ENCODE results near the gene CARS1.

The CARS1 gene

DNA sequence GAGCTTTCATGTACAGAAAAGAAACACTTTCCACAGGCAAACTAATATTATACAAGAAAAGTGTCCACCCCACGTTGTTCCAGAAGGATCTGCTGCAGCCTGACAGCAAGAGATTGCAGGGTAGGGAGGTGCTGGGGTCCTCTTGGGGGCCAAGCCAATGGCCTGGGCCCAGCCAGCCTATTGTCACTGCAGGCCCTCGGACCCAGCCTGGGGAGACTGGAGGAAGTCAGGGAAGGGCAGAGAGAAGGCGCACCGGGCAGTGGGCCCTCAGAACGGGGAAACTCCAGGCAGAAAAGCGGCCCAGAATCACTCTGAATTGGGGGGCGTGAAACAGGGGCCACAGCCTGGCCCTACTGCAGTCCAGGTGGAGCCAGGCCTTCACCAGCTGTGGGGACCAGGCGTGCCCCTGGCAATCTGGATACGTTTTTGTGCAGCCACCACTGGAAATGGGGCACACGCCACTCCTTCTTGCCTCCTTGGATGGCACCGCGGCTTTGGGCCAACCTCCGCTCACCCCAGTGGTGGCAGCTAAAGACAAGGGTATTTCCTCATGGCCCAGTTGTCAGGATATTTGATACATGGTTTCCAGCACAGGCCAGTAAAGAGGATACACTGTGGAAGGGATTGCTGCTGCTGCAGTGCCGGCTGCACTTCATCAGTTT lies 61.2 kb downstream of the CARS1 start:
- in situ Hi-C loops (cut with HindIII; ENCODE audit: low sequenced_read_pairs): no loop called here

DNA sequence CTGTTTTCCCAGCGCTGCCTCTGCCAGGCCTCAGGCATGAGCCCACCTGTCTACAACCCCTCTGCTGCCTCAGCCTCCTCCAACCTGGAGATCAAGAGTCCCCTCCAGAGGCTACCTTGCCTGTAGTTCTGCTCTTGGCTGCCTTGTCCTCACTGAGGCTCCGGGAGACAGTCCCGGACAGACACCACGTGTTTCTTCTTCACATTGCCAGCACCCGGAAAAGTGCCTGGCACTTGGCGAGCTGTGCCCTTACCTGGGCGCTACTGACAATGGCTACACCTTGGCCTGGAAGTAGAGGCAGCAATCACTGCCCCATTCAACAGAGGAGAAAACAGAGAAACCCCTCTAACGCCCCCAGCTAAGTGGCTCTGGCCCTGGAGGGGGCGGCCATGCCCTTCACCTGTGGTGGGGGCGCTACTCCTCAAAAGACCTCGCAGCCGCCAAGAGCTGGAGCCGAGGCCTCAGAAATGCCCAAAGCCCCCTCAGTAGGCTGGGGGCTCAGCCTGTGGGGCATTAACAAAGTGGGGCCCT lies 62.1 kb downstream of the CARS1 start:
- in situ Hi-C loops (cut with HindIII; ENCODE audit: low sequenced_read_pairs): no loop called here

DNA sequence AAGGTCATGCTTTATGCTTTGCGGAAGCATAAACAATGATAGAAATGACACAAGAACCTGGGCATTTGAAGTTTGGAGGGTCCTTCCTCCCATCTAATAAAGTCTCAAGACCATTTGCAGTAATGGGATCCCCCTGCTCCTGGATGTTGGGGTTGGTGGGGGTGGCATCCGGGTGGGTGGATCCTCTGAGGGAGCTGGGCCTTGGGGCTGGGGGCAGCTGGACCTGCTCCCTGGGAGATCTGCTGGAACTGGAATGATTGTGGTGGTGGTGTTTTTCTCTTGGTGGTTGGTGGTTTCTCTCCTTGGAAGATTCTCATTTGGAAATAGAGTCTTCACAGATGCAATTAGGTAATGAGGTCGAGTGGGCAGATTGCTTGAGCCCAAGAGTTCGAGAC lies 62.9 kb downstream of the CARS1 start:
- in situ Hi-C loops (cut with HindIII; ENCODE audit: low sequenced_read_pairs): loop anchor here (5.0 kb wide), 1 partner anchor 42 kb away; no protein-coding TSS in a partner anchor

GRCh38 chr11:2992997-2993325 lies 64.3 kb downstream of the CARS1 start:
- in situ Hi-C loops (cut with HindIII; ENCODE audit: low sequenced_read_pairs): loop anchor here (5.0 kb wide), 1 partner anchor 41 kb away; no protein-coding TSS in a partner anchor

DNA sequence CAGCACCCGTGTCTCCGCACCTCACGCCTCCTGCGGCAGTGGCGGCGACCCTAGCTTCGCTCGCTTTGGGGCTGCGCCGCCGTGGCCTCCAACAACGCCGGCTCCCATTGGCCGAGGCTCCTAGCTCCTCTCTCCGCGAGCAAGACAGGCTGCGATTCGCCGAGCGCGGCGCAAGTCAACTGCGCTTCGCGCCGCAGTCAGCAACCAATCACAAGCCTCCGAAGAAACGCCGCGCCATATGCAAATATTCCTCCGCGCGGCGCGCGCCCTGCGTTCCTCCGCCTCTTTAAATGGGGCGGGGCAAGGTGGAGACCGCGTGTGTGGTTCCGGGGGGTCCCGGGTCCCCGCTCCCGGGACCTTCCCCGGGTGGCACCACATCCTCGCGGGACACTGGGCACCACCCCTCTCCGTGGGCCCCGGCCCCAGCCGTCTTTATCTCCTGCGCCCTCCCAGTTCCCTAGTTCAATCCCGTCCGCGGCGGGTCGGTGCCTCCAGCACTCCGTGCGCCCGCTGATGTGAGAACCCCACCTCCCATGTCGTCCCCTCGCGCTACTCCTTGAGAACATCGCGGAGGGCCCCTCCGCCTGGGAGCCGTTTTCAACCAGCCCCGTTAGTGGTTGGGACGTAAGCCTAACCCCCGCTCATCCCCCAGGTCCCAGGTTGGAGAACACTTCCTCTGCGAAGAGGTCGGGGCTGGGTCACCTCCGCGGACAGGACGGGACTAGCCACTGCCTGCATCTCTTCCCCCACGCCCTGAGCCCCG lies 64.8 kb downstream of the CARS1 start, which contains the start of gene NAP1L4:
TSS of gene NAP1L4 (minus strand) at position 96 of the 763 bp plus-strand sequence. CDS start 13,109 bp downstream, outside the sequence.
- in situ Hi-C loops (cut with HindIII; ENCODE audit: low sequenced_read_pairs): loop anchor here (5.0 kb wide), 1 partner anchor 40 kb away; no protein-coding TSS in a partner anchor

- in situ Hi-C loops (cut with HindIII; ENCODE audit: low sequenced_read_pairs): loop anchor here (5.0 kb wide), 1 partner anchor 39 kb away; no protein-coding TSS in a partner anchor
These were observed 65.6 kb downstream of the CARS1 start for GRCh38 chr11:2991452-2992233.

GRCh38 chr11:2990617-2991451 lies 66.4 kb downstream of the CARS1 start:
- in situ Hi-C loops (cut with HindIII; ENCODE audit: low sequenced_read_pairs): loop anchor here (5.0 kb wide), 1 partner anchor 39 kb away; no protein-coding TSS in a partner anchor

- in situ Hi-C loops (cut with HindIII; ENCODE audit: low sequenced_read_pairs): no loop called here
These were observed 67.7 kb downstream of the CARS1 start for GRCh38 chr11:2989551-2989950.

DNA sequence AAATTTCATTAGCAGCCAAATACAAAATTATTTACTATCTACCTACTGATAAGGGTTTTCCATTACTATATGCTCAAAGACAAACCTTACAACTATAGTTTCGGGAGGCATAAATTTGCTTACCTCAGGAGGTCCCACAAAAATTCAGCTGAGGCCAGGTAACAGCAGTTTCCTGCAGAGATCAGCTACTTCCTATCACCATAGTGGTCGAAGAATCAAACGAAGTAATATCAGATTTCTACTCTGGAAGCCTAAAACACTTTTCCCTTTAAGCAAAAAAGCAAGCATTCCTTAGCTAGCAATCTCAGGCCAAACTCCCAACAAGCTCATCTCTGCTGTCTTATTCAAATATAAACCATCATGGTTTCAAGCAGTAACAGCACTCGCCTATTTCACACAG lies 68.2 kb downstream of the CARS1 start:
- in situ Hi-C loops (cut with HindIII; ENCODE audit: low sequenced_read_pairs): no loop called here

DNA sequence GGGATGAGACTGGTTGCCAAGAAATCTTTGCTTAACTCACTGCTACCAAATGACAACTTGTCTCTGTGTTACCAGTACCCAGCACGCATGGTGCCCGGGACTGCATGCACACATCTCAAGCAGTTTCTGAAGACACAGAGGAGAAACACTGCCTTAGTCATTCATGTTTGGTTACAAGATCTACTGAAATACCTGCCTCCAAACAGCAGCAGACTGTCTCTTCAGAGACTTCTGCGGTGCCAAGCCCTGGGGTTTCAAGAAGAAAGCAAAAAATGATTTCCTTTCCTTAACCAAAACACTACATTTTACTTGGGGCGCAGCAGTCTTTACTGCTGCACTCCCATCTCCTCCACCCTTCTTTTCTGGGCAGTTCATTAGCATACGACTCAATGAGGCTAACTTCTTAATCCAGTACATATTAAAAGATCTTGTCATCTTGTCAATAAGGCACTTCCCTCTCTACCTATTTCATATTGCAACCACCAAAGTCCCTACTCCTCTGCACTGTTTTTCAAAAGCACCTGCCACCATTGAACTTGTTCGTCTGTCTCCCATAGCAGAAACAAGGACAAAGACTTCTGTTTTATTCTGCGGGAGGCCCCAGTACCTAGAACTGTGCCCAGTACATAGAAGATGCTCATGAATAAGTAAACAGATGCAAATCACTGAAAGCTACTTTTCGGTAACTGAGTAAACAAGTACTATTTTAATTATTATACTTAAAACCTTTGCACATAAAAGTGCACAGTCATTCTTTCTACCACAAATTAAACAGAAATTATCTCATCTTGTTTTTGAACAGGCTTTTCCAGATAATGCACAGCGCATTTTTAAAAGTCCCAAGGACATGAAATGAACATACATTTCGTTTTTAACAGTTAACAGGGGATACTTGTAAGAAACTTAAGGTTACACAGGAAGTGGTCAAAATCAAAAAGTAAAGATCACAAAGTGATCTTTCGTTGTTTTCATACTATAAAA lies 69.1 kb downstream of the CARS1 start:
- in situ Hi-C loops (cut with HindIII; ENCODE audit: low sequenced_read_pairs): no loop called here

DNA sequence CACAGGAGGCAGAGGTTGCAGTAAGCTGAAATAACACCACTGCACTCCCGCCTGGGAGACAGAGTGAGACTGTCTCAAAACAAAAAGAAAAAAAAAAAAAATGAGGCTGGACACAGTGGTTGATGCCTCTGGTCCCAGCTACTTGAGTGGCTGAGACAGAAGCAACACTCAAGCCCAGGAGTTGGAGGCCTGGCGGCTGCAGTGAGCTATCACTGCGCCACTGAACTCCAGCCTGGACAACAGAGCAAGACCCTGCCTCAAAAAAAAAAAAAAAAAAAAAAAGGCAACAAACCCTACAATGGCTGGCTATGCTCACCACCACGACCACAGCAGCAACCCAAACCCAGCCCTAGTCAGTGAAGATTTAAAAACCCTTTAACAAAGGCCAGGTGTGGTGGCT lies 73.3 kb downstream of the CARS1 start:
- in situ Hi-C loops (cut with HindIII; ENCODE audit: low sequenced_read_pairs): no loop called here

DNA sequence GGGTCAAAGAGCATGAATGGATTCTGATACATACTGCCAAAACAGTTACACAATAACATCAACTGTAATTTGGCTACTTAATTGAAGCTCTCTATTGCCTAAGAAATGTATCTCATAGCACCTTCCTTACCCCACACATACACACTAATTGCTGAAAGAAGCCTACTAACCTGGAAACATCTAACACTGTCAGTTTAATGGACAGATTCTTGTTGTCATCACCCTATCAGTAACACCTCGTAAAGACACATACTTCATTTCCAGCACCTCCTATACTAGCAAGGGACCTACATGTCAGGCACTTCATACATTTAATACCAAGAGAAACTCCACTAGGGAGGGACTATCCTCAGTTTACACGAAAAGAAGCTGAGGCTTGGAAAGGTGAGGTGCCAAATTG lies 75.0 kb downstream of the CARS1 start:
- in situ Hi-C loops (cut with HindIII; ENCODE audit: low sequenced_read_pairs): no loop called here

DNA sequence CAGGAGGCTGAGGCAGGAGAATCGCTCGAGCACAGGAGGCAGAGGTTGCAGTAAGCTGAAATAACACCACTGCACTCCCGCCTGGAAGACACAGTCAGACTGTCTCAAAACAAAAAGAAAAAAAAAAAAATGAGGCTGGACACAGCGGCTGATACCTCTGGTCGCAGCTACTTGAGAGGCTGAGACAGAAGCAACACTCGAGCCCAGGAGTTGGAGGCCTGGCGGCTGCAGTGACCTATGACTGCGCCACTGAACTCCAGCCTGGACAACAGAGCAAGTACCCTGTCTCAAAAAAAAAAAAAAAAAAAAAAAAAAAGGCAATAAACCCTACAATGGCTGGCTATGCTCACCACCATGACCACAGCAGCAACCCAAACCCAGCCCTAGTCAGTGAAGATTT lies 76.1 kb downstream of the CARS1 start:
- in situ Hi-C loops (cut with HindIII; ENCODE audit: low sequenced_read_pairs): no loop called here

DNA sequence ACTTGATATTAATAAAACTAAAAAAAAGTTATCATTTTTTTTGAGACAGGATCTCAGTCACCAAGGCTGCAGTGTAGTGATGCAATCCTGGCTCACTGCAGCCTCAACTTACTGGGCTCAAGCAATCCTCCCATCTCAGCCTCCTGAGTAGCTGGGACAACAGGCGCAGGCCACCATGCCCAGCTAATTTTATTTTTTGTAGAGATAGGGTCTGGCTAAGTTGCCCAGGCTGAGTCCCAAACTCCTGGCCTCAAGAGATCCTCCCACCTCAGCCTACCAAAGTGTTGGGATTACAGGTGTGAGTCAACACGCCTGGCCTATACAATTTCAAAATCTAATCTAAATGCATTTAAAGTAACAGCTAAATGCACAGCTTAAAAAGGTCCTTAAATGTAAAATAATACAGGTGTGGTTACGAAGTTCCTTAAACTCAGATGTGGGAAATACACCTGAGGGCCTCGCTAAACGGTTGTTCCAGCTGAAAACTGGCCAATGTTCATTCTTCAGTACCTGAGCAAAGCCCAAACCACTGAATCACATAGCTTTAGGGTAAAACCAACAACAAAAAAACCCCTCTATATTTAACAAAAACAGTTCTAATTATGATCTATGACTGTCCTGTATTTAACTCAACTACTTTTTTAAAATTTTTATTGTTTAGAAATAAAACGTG lies 76.9 kb downstream of the CARS1 start:
- in situ Hi-C loops (cut with HindIII; ENCODE audit: low sequenced_read_pairs): no loop called here

DNA sequence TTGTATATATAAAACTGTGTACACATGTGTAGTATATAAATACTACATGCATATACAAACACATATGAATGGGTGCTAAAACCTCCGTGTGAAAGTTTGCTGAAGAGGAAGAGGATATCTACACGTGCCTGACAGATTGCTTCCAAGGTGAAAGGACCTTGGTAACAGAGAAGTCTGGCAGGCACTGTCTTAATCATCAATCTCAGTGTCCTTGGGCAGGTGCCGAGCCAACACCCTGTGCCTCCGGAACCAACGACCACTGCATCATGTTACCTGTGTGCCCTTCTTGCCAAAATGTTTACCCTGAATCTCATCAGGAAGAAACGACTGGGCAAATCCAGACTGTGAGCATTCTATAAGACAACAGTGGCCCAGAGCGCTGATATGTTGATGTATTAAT lies 80.1 kb downstream of the CARS1 start:
- in situ Hi-C loops (cut with HindIII; ENCODE audit: low sequenced_read_pairs): no loop called here

GRCh38 chr11:2976294-2977063 lies 80.7 kb downstream of the CARS1 start:
- in situ Hi-C loops (cut with HindIII; ENCODE audit: low sequenced_read_pairs): no loop called here

DNA sequence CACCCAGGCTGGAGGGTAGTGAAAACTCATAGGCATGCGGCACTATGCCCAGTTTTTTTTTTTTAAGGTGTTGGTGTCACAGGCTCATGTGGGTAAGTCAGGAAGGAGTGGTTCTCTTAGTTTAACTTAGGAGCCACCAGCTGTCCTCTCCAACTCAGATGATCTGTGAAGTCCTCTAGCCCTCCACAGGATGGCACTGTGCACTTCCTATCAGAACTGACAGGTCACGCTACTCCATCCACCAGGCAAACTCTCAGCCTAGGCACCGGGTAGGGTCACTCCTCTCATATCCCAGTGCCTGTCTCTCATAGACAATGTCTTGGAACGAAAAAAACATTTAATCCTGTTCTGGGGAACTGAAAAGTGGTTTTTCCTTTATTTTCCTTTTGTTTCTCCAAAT lies 81.6 kb downstream of the CARS1 start:
- in situ Hi-C loops (cut with HindIII; ENCODE audit: low sequenced_read_pairs): no loop called here

GRCh38 chr11:2974272-2974671 lies 83.0 kb downstream of the CARS1 start:
- in situ Hi-C loops (cut with HindIII; ENCODE audit: low sequenced_read_pairs): no loop called here
